Fibroblast of the conjunctiva (primary cell): ENCODE results near the gene UBXN4.
"Not testable (repeated sequence)": the region's sequence is repeated elsewhere in the genome, so short reads cannot be mapped to it uniquely, and the experiment has no call there.

Experiments used
- DNase-seq: peaks from one replicate; pipeline ENCODE4 v3.0.0-alpha.2; 2010; ENCODE audit warnings: low read depth

The UBXN4 gene, protein sequence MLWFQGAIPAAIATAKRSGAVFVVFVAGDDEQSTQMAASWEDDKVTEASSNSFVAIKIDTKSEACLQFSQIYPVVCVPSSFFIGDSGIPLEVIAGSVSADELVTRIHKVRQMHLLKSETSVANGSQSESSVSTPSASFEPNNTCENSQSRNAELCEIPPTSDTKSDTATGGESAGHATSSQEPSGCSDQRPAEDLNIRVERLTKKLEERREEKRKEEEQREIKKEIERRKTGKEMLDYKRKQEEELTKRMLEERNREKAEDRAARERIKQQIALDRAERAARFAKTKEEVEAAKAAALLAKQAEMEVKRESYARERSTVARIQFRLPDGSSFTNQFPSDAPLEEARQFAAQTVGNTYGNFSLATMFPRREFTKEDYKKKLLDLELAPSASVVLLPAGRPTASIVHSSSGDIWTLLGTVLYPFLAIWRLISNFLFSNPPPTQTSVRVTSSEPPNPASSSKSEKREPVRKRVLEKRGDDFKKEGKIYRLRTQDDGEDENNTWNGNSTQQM

GRCh38 chr2:135741395-135742324 lies at the start of gene UBXN4:
UBXN4 (plus strand) TSS chr2:135741855; CDS start chr2:135741930, 75 bp downstream.
- DNase-seq: peak; percentile 99

- DNase-seq: no peak
Observed at GRCh38 chr2:135694711-135695110, 46.9 kb upstream of the UBXN4 start.

GRCh38 chr2:135698838-135699237 lies 42.8 kb upstream of the UBXN4 start:
- DNase-seq: no peak

DNA sequence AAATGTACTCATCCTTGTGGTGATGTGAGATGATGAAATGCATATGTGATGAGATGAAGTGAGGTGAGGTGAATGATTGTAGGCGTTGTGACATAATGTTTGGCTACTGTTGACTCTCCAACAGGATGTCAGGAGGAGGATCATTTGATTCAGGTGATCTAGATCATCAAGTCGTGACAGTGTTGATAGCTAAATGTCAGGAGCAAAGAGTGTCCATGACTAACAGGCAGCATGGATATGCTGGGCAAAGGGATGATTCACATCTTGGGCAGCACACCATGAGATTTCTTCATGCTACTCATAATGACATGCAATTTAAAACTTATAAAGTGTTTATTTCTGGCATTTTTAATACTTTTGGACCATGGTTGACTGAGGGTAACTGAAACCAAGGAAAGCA lies 40.2 kb upstream of the UBXN4 start:
- DNase-seq: no peak

- no peak for DNase-seq
Observed at GRCh38 chr2:135703300-135703699, 38.4 kb upstream of the UBXN4 start.

DNA sequence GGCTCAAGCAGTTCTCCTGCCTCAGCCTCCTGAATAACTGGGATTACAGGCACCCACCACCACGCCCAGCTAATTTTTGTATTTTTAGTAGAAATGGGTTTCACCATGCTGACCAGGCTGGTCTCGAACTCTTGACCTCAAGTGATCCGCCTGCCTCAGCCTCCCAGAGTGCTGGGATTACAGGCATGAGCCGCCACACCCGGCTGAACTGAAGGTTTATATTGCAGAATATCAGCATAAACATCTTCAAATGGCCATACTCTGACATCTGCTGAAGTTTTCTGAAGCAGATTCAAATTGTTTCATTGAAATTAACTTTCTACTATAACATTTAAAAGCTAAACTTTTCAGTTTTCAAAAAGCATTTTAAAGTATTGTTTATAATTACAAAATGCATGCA lies 37.6 kb upstream of the UBXN4 start:
- not testable (repeated sequence) for DNase-seq

GRCh38 chr2:135708159-135708558 lies 33.5 kb upstream of the UBXN4 start:
- no peak for DNase-seq

GRCh38 chr2:135709992-135710391 lies 31.7 kb upstream of the UBXN4 start:
- DNase-seq: peak; percentile 21

DNA sequence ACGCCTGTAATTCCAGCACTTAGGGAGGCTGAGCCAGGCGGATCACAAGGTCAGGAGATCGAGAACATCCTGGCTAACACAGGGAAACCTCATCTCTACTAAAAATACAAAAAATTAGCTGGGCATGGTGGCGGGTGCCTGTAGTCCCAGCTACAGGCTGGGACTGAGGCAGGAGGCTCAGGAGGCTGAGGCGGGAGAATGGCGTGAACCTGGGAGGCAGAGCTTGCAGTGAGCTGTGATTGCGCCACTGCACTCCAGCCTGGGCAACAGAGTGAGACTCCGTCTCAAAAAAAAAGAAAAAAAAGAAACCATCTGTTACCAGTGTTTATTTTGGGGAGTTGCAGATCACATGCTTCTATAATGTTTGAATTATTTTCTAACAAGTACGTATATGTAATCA lies 26.6 kb upstream of the UBXN4 start:
- DNase-seq: not testable (repeated sequence)

DNA sequence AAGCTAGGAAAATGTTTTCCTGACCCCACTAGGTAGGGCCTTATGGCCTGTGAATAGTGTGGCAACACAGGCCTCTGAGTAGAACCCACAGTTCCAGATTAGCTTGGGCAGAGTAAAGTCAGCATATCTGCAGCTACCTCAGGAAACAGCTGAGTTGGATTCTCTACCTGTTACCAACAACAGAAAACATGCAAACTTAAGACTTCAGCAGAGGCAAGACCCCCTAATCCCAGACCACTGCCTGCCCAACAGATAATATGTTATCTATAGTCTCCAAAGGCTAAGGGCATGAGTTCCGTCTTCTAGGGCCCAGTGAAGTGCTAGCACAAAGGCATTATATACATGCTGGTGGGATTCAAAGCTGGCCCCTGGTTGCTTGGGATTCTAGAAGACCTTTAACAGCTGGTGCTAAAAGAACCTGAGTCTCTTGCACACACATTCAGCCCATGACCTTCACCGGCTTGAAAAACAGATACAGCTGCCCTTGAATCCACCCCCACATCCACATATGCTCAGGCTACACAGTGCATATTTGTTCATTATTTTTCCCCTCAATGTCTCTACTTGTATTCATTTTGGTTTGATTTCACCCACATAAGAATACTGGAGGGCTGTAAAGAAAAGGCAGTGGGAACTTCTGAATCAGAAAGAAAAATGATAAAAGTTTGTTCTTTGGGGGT lies 13.5 kb upstream of the UBXN4 start:
- no peak for DNase-seq

DNA sequence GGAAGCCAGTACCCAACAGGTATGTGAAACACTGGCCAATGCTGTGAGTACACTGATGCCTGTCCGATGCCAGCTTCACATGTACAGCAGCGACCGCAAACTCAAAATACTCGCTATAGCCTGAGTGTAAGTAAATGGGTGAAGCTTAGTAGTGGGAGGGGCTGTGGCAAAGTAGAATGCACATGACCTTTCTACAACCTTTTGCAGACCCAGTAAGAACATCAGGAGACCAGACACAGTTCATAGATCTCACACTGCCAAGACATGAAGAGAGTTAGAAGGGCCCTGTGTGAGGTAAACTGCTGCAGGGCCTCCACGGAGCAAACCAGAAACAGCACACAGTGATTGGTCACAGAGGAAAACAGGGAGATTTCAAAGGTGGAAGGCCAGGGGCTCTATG lies 9.1 kb upstream of the UBXN4 start:
- DNase-seq: no peak

DNA sequence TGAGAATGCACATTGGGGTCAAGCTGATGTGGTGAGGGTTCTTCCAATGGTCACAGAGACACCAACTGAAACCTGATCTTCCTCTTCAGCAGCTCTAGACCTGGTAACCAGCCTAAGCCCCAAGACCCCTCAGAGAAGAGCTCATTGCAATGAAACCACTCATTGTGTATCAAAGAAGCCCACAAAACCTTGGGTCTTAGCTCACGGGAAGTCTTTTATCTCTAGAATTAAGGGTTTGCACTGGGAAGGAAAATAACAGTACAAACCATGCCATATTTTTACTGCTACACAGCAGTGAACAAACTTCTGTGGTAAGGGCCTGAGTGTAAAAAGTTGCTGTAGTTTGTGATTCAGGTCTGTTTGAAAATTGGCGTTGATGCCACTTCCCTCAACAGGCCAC lies 8.6 kb upstream of the UBXN4 start:
- no peak for DNase-seq

- no peak for DNase-seq
Observed at GRCh38 chr2:135736546-135736945, 5.1 kb upstream of the UBXN4 start.

DNA sequence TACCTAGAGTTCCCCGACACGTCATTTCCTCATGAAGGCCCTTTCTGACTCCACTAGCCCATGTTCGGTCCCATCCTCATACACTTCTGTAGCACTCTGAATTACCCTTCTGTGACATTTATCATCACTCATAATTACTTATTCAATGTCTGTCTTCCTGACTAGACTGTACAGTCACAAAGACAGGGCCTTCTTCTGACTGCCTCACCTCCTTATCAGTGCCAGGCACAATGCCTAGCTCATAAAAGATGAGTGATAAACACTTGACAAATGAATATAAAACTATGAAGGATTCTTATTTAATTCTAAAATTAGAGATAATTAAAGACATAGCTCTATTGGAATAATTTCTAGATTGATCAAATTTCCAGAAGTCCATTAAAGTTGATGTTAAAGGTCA lies 1.4 kb upstream of the UBXN4 start:
- DNase-seq: no peak

DNA sequence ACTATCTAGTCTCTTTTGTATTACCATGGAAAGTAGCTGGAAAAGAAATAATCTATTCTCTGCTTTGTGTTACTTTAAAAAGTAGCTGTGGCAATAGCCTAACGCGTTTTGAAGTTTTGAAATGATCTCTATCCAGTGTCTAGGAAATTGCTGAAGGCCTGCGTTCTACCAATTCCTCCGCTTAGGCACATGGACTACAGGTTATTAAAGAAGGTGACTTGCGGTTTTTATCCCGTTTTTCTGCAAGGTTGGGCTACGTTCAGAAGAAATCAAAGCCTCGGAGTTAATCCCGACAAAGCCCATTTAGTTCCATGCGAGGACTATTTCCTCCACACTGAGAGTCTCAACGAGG lies 636 bp upstream of the UBXN4 start:
- no peak for DNase-seq

- peak; percentile 21 for DNase-seq
Observed at GRCh38 chr2:135742325-135742757, 686 bp downstream of the UBXN4 start.

- no peak for DNase-seq
Observed at GRCh38 chr2:135743860-135744259, 2.2 kb downstream of the UBXN4 start.

DNA sequence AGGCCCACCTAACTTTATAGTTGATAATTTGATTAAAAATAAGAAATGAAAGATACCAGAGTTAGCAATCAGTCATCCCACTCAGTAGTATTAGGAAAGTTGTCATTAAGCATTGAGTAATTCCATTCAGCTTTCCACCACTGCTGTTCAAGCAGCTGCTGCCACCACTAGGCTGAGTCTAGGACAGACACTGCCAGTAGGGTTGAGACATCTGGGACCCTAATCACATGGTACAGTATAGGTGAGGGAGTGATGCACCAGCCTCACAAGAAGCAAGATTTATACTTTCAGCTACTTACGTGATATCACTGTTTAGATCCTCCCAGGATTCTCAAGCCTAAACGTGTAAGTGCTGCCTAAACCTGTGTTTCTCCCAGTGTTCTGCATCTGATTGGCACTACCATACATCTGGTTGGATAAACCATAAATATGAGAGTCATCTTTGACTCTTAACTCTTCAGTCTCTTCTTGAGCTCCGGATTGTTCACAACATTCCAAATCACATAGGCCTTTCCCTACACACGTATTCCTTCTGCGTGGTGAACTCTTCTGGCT lies 3.2 kb downstream of the UBXN4 start:
- no peak for DNase-seq

- DNase-seq: peak; percentile 24
Observed at GRCh38 chr2:135745545-135745944, 3.9 kb downstream of the UBXN4 start.

DNA sequence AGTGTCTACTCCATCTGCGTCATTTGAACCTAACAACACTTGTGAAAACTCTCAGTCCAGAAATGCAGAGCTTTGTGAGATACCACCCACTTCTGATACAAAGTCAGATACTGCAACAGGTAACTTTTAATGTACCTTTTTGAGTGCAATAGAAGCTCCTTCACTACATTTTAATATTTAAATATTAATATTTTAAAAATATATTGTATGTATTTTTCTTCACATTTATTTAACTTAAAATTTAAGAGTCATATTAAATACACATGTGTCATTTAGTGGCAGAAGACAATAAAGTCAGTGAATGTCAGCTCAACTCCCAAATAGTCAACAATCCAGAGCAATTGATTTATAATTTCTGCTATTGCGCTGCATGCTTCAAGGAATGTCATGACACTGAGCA lies 13.9 kb downstream of the UBXN4 start:
- no peak for DNase-seq

DNA sequence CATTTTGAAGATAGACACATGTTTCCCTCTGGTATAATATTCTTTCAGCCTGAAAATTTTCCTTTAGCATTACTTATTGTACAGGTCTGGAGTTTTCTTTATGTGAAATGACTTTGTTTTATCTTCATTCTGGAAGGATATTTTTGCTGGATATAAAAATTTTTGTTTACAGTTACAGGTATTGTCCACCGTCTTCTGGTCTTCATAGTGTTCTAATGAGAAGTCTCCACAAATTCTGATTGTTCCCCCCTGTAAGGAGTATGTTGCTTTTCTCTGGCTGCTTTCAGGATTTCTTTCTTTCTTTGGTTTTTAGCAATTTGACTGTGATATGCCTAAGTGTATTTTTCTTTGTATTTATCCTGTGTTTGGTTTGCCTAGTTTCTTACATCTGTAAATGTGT lies 15.0 kb downstream of the UBXN4 start:
- DNase-seq: no peak

- no peak for DNase-seq
Observed at GRCh38 chr2:135762022-135762421, 20.4 kb downstream of the UBXN4 start.
